Measurements from ENCODE around the gene ZNF740.
A peak's percentile ranks its signal among the peaks of the same experiment; 100 is the strongest.
"Not testable (repeated sequence)": the region's sequence is repeated elsewhere in the genome, so short reads cannot be mapped to it uniquely, and the experiment has no call there.

Gene ZNF740

GRCh38 chr12:53194973-53195372 is 14.5 kb downstream of the ZNF740 start:
- no peak for DNase-seq (ENCODE audit: low read depth in 2 of 2)

DNA sequence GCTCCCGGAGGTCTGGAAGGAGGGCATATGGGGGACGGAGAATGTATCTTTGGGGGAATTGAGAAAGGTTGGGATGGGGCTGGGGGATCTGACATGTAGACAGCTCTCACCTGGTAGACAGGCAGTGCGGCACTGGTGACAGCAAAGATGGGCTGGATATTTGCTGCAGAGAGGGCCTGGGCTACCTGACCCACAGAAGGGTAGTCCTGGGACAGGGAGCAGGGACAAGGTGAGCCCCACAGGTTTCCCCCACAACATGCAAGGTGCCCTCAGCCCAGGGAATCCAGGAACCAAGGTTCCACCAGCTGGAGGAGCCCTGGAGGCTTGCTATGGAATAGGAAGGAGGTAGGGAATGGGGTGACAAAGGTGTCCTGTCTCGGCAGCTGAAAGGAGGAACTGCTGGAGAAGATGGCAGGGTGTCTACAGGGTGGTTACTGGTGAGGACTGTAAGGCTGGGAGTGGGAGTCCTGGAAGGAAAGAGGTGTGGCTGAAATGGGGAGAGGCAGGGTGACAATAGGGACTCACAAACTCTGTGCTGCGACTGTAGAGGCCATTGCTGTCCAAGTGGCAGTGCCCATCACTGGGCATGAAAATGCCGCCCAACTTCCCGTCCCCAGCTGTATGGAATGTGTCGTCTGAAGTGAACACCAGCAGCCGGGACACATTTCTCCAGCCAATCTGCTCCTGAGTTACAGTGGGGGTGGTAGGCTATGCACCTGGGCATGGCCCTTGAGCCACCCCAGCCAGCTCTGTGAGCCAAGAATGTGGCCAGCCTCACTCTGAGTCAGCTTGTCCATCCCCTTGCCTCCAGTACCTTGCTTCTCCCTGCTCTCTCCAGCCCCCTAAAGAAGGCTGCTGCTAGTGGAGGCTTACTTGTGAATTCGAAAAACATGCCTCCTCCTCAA is 15.2 kb downstream of the ZNF740 start:
- no peak for DNase-seq (ENCODE audit: low read depth in 2 of 2)

DNA sequence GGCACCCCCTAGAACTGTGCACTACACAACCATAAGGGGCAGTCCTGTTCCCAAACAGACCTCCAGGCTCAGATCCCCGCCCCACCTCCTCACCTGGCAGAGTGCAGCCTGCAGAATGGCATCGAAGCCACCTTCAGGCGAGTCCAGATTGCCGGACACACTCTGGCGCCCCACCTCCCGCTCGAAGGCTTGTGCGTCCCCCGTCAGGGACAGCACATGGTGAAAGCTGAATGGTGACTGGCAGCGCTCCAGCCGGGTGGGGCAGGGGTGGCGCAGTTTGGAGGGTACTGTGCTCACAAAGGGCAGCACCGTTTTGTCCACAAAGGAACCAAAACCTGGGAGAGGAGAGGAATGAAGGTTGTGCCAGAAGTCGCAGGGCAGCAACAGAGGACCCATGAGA is 16.0 kb downstream of the ZNF740 start:
- no peak for DNase-seq (ENCODE audit: low read depth in 2 of 2)

- DNase-seq (ENCODE audit: low read depth in 2 of 2), result no peak
Measured at GRCh38 chr12:53197011-53197640, 16.6 kb downstream of the ZNF740 start.

GRCh38 chr12:53198486-53199110 is 18.1 kb downstream of the ZNF740 start:
- DNase-seq (ENCODE audit: low read depth in 2 of 2), result no peak

DNA sequence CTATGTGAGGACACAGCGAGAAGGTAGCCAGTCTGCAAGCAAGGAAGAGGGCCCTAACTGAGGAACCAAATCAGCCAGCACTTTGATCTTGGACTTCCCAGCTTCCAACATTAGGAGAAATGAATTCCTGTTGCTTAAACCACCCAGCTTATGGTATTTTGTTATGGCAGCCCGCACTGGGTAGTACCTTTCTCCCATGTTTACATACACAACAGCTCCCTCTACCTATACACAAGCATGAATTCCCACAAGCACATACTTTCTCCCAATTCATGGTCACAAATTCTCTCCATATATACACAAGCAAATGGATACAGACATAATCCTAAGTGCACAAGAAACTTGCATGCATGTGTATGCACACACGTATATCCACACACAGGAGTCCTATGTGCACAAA is 19.2 kb downstream of the ZNF740 start:
- DNase-seq (ENCODE audit: low read depth in 2 of 2), result no peak

DNA sequence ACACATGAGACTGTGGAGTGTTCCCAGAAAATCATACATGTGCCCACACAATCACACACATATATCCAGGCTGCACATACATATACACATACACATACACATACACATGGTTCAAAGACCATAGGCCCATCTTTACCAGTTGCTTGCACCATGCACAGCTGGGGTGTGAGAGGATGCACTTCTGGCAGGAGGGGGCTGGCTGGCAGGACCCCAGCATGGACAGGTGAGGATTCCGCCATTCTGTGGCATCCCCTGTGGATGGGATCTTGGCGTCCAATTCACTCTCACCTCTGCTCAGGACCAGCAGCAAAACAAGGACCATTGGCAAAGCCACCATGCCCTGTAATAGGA is 19.6 kb downstream of the ZNF740 start:
- no peak for DNase-seq (ENCODE audit: low read depth in 2 of 2)

DNA sequence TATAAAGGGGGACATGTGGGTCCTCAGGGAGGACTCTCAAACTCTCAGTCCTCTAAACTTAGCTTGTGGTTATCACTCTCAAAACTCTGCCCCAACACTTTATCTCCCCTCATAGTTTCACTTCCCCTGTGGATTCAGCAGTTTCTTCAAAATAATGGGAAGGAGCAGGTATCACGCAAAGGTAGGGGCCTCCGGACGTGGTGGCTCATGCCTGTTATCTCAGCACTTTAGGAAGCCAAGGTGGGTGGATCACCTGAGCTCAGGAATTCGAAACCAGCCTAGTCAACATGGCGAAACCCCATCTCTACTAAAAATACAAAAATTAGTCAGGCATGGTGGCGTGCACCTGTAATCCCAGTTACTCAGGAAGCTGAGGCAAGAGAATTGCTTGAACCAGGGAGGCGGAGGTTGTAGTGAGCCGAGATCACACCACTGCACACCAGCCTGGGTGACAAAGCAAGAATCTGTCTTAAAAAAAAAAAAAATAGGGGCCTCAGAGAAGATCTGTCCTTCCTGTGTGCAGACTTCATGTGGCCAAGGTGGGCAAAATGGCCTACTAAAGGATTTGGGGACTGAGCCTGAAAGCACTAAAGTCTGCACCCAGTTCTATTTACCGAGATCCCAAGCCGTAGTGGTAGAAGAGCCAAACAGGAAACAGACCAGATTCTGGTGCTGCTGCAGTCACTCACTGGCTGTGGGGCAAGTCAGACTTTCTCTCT is 20.1 kb downstream of the ZNF740 start:
- DNase-seq (ENCODE audit: low read depth in 2 of 2), result no peak

DNA sequence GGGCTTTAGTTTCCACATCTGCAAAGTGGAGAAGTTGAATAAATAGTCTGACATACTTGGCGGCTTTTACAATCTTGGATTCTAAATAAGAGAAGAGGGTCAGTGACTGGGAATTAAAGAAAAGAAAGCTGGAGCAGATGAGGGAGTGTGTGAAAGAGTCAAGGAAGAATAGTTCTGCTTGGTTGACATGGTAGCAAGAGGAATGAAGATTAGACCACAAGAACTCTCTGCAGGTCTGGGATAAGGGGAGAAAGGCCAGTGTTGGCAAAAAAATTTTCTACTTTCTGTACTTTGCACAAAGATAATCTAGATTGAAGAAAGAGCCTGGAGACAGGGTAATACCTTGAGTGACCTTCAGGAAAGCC is 20.6 kb downstream of the ZNF740 start:
- no peak for DNase-seq (ENCODE audit: low read depth in 2 of 2)

- no peak for DNase-seq (ENCODE audit: low read depth in 2 of 2)
Measured at GRCh38 chr12:53201639-53202038, 21.1 kb downstream of the ZNF740 start.

- DNase-seq (ENCODE audit: low read depth in 2 of 2), result not testable (repeated sequence)
Measured at GRCh38 chr12:53202316-53202715, 21.8 kb downstream of the ZNF740 start.

DNA sequence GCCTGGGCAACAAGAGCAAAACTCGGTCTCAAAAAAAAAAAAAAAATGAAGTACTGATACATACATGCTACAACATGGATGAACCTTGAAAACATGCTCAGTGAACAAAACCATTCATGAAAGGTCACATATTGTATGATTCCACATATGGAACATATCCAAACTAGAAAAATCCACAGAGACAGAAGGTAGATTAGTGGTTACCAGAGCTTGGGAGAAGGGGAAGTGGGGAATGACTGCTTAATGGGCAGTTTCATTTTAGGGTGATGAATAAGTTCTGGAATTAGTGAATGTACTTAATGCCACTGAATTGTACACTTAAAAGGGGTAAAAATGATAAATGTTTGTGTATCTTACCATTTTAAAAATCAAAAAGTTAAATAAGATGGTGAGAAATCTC is 23.8 kb downstream of the ZNF740 start:
- DNase-seq (ENCODE audit: low read depth in 2 of 2), result no peak

DNA sequence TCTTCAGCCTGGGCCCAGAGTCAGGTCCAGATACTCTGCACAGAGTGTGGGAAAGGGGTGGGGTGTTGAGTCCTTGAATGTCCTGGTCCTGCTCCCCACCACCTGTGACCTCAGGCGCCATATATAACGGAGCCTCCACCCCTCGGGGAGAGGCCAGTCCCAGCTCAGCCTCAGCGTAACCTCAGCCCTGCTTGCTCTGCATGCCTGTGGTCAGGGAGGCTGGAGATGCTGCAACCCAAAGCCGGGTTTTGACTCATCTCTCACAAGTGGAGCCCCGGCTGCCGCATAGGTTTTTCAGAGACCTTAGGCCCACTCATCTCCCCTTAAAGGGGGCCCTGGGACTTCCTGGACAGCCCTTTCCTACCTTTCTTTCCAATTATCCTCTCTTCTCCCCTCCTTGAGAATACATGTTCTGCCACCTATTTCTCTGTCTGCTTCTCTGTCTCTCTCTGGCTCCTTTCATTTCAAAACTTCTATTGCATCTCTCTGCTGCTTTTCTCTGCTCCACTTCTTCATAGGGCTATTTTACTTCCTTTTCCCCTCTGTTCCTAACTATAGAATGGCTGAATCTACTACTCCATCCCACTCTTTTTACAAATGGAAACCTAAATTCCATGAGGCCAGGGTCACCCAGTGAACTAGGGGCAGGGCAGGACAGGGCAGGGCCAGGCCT is 25.4 kb downstream of the ZNF740 start:
- peak; percentile 70 to 76 for DNase-seq (ENCODE audit: low read depth in 2 of 2)

GRCh38 chr12:53207042-53207441 is 26.5 kb downstream of the ZNF740 start, which contains the start of gene ITGB7:
Gene ITGB7, minus strand, starts transcription at chr12:53207251. Its CDS starts 6,808 bp downstream, at chr12:53200443.
- DNase-seq (ENCODE audit: low read depth in 2 of 2), result peak; percentile 43 to 48

DNA sequence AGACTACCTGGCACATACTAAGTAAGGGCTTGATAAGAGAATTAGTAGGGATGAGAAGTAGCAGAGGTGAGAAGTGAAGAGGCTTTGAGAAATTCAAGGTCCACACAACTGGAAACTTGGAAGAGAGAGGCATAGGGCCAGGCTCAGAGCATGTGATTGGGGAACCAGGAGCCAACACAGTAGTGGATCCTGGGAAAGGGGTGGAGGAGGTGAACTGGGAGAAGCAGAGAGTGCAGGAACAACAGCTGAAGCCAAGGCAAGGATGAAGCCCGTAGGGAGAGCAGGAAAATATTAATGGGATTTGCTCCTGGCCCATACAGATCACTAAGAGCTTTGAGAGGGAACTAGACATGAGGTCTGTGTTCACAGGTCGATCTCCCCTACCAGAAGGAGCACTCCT is 27.9 kb downstream of the ZNF740 start:
- no peak for DNase-seq (ENCODE audit: low read depth in 2 of 2)

GRCh38 chr12:53208877-53209463 is 28.4 kb downstream of the ZNF740 start:
- no peak for DNase-seq (ENCODE audit: low read depth in 2 of 2)

DNA sequence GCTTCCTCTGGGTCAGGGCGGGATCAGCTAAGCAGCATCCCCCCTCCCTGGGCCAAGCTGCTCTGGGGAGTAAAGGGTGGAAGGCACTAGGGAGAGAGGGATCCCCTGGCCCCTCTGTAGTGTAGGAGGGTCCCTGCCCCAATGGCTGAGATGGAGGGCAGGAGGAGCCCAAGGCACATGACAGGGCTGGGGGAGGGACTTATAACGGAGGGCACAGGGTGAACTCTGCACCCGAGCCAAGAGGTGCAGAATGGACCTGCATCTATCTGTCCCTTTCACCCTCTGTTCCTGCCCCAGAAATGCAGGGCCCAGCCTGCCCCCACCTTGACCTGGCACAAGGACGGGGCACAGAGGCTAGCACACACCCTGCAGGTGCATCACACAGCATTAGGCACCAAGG is 30.3 kb downstream of the ZNF740 start:
- no peak for DNase-seq (ENCODE audit: low read depth in 2 of 2)

DNA sequence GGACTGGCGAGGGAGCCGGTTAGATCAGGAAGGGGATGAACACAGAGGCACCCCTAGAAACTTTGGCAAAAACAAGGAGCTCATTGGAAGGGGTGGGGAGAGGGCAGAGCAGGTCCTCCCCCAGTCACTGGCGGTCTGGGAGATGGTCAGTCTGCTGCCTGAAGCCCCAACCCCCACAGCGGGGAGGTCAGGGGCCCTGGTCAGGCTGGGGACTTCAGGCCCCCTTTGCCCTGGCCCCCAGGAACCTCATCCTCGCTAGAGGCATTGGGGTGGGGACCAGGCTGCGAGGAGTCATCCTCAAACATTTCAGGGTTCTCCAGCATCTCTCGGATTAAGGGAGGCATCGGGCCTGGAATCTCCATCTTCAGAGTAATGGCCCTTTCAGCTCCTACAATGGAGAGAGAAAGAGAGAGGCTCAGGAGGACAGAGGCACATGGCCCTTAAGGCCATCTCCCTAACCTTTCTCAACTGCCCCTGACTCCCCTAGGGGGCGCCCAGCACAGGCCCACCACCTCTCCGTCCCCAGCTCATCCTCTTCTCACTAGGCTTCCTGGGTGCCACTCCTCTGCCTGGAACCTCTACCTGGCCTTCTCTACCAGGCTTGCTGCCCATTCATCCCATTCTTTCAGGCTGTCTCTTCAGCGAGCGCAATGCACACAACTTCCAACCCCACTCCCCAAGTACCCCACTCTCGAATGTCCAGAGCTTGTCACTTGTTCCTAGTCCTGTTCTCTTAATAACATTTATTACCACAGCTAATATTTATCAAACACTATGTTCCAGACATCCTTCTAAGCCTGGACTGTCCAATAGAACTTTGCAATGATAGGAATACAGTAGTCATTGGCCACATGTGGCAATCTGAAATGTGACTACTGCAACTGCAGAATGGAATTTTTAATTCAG is 31.2 kb downstream of the ZNF740 start:
- no peak for DNase-seq (ENCODE audit: low read depth in 2 of 2)

GRCh38 chr12:53212931-53213330 is 32.4 kb downstream of the ZNF740 start:
- no peak for DNase-seq (ENCODE audit: low read depth in 2 of 2)

DNA sequence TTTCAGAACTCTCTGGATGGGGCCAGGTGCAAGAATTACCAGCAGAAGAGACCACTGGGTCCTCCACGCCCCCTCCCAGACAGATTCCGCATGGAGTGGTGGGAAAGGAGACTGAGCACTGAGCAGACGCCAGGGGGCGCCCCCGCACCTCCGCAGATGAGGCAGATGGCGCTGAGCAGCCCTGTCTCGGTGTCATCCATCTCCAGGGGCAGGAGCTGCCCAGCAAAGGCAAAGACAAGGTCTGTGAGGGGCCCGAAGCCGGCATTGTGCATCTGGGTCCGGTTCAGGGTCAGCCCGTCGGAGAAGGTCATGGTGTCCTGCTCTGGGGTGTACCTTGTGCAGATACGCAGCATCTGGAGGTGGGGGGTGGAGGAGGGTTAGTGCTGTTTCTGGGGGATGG is 32.8 kb downstream of the ZNF740 start:
- DNase-seq (ENCODE audit: low read depth in 2 of 2), result peak; percentile 73 to 79
